ENCODE data around the gene MORN4. TPM values are rescaled to one million over a fixed set of nuclear protein-coding genes. Genes with fewer than 3 reads are reported as not detected.

The MORN4 gene
- total RNA-seq, 1 donor from 2014 or later: 25.9 TPM

DNA sequence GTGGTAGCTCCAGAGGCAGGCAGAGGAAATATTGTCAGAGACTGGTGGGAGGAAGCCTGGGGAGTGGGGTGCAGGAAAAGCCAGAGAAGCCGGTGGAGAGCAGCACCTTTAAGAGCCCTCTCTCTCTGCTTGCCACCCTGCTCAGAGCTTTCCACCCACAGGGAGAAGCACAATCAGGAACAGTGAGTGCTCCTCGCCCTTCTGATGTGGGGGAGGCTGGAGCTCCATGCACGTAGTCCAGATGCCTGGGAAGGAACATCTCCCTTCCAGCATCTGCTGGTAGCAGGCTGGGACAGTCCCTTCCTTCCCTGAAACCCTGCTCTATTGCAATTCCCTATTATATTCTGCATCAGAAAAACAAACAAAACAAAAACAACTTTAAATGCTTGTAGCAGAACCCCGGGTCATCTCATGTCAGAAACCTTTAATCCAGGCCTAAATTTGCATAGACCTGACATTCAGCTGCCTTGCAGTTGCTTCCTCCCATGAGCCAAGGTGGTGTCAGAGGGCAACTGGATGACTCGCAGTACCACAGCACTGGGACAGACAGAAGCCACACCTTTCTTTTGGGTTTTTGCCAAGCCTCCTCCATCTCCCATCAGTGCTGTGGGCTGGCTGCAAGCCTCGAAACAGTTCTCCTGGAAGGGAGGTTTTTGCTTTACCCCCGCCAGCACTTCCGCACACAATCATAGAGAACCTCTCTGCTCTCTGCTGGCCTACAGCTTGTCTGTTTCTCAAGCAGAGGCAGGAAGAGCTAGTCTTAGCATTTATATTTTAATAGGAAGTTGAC is 40.6 kb upstream of the MORN4 start:
- Mint-ChIP-seq H3K4me1 (no peaks in the 10 kb centered on the region), H3K9me3 (no peaks in the 10 kb centered on the region), H3K36me3 (ENCODE audit: low read depth) (peaks cover 2% of the 10 kb centered on the region), H3K4me3 (no peak overlapping the region), H3K27me3 (ENCODE audit: low read depth) (no peaks in the 10 kb centered on the region), H3K27ac (ENCODE audit: unreplicated experiment) (no peak overlapping the region)
- DNase-seq (ENCODE audit: low read depth, low spot score): no peak
- TF ChIP-seq CTCF (conservative IDR thresholded peaks at IDR 0.05): no peak

DNA sequence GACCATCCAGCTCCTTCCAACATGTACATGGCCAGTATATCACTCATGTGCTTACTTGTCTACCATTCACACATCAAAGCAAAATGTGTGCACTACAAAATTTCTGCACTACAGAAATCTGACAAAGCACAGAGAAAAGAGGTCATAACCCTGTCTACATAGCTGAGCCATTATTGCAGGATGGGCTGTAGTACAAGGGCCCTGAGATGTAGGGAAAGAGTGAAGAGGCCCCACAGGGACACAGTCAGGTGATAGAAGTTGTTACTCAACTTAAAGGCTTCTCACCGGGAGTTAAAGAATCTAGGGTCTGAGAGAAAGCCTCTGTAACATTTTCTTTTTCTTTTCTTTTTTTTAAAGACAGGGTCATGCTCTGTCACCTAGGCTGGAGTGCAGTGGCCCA is 36.3 kb upstream of the MORN4 start:
- Mint-ChIP-seq H3K4me1 (no peaks in the 10 kb centered on the region), H3K4me3 (no peak overlapping the region), H3K27ac (ENCODE audit: unreplicated experiment) (no peak overlapping the region), H3K9me3 (no peaks in the 10 kb centered on the region), H3K27me3 (ENCODE audit: low read depth) (no peaks in the 10 kb centered on the region), H3K36me3 (ENCODE audit: low read depth) (peaks cover 8% of the 10 kb centered on the region)
- no peak for DNase-seq (ENCODE audit: low read depth, low spot score)
- no peak for TF ChIP-seq CTCF (conservative IDR thresholded peaks at IDR 0.05)

DNA sequence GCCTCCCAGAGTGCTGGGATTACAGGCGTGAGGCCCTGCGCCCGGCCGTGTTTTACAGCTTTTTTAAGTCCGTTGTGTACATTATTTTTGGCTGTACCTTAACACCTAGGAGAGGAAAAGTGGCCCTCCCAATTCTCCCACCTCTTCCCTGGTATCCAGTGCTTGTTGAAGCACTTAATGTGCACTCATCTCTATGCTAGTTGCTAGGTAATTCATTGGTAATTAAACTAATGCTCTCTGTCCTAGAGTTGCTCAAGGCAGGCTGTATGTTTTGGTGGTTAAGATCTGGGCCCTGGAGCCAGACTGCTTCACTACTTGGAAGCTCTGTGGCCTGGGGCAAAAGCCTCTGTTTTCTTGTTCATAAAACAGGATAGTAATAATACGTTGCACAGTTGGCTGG is 34.2 kb upstream of the MORN4 start:
- Mint-ChIP-seq H3K27me3 (ENCODE audit: low read depth) (no peaks in the 10 kb centered on the region), H3K4me3 (no peak overlapping the region), H3K4me1 (no peaks in the 10 kb centered on the region), H3K9me3 (no peaks in the 10 kb centered on the region), H3K36me3 (ENCODE audit: low read depth) (peaks cover 11% of the 10 kb centered on the region), H3K27ac (ENCODE audit: unreplicated experiment) (no peak overlapping the region)
- TF ChIP-seq CTCF (conservative IDR thresholded peaks at IDR 0.05): no peak
- no peak for DNase-seq (ENCODE audit: low read depth, low spot score)

- Mint-ChIP-seq H3K36me3 (ENCODE audit: low read depth) (peaks cover 11% of the 10 kb centered on the region), H3K4me3 (no peak overlapping the region), H3K27me3 (ENCODE audit: low read depth) (no peaks in the 10 kb centered on the region), H3K27ac (ENCODE audit: unreplicated experiment) (no peak overlapping the region), H3K4me1 (no peaks in the 10 kb centered on the region), H3K9me3 (no peaks in the 10 kb centered on the region)
- no peak for TF ChIP-seq CTCF (conservative IDR thresholded peaks at IDR 0.05)
- no peak for DNase-seq (ENCODE audit: low read depth, low spot score)
Measured at GRCh38 chr10:97666992-97667391, 33.7 kb upstream of the MORN4 start.

DNA sequence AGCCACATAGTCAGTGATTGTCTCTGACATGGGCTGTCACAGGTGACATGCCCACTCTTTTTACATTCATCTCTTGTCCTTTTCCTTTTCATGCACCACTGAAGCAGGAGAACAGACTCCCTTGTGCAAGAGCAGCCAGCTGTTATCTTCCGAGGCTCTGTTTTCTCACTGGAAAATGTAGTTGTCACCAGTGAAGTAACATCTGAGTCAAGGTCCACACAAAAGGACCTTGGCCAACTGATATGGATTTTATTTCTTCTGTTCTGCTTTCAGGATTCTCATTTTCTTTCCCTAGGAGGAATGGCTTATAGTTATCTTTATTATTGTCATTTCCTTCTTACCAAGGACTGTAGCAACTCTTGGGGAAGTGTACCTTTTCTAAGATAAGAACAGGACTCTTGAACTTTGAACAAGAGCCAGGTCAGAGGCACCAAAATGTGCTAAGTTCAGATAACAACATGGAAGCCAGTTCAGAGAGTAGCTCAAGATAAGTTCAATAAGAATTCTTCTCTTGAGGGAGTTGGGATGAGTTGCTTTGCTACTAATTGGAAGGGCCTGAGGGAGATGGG is 31.1 kb upstream of the MORN4 start:
- TF ChIP-seq CTCF (conservative IDR thresholded peaks at IDR 0.05): no peak
- Mint-ChIP-seq H3K27ac (ENCODE audit: unreplicated experiment) (no peak overlapping the region), H3K4me1 (no peaks in the 10 kb centered on the region), H3K9me3 (no peaks in the 10 kb centered on the region), H3K27me3 (ENCODE audit: low read depth) (no peaks in the 10 kb centered on the region), H3K36me3 (ENCODE audit: low read depth) (peaks cover 9% of the 10 kb centered on the region), H3K4me3 (no peak overlapping the region)
- DNase-seq (ENCODE audit: low read depth, low spot score): no peak
